A172 (cell line): Measurements from ENCODE around the gene GTF2A1. TPM values are rescaled to one million over a fixed set of nuclear protein-coding genes. Genes with fewer than 3 reads are reported as not detected.
"Not testable (repeated sequence)": the region's sequence is repeated elsewhere in the genome, so short reads cannot be mapped to it uniquely, and the experiment has no call there.

Experiments
- DNase-seq: peaks from one replicate; pipeline ENCODE4 v3.0.0-alpha.2; 2015; ENCODE audit warnings: low spot score
- total RNA-seq: library from RNA; depleted of rRNA; stranded (reverse); fragments of >200 nt; shearing (Covaris generic); gene quantifications from 2 replicates; pipeline ENCODE4 v1.2.3, GENCODE V29; 2014

Gene GTF2A1
- total RNA-seq, 1 experiment from 2014 or later = 16.0 TPM

GRCh38 chr14:81231540-81231939 lies 10.8 kb upstream of the GTF2A1 start:
- DNase-seq = no peak

- DNase-seq = no peak
Measured at GRCh38 chr14:81224222-81224621, 3.5 kb upstream of the GTF2A1 start.

- not testable (repeated sequence) for DNase-seq
Measured at GRCh38 chr14:81223788-81224187, 3.0 kb upstream of the GTF2A1 start.

- DNase-seq = no peak
Measured at GRCh38 chr14:81222691-81223090, 1.9 kb upstream of the GTF2A1 start.

- no peak for DNase-seq
Measured at GRCh38 chr14:81222126-81222525, 1.4 kb upstream of the GTF2A1 start.

GRCh38 chr14:81221579-81222102 lies 882 bp upstream of the GTF2A1 start:
- DNase-seq = no peak

- DNase-seq = no peak
Measured at GRCh38 chr14:81220580-81220829, 254 bp downstream of the GTF2A1 start.

GRCh38 chr14:81219759-81220579 lies 790 bp downstream of the GTF2A1 start:
- no peak for DNase-seq

GRCh38 chr14:81219210-81219758 lies 1.5 kb downstream of the GTF2A1 start:
- DNase-seq = peak; percentile 86

- DNase-seq = no peak
Measured at GRCh38 chr14:81211844-81212243, 8.9 kb downstream of the GTF2A1 start.

- DNase-seq = peak; percentile 8
Measured at GRCh38 chr14:81209167-81209836, 11.5 kb downstream of the GTF2A1 start.

GRCh38 chr14:81208489-81208888 lies 12.3 kb downstream of the GTF2A1 start:
- DNase-seq = no peak

- no peak for DNase-seq
Measured at GRCh38 chr14:81206115-81206514, 14.6 kb downstream of the GTF2A1 start.

- no peak for DNase-seq
Measured at GRCh38 chr14:81205639-81206038, 15.1 kb downstream of the GTF2A1 start.

- no peak for DNase-seq
Measured at GRCh38 chr14:81200054-81200453, 20.7 kb downstream of the GTF2A1 start.

GRCh38 chr14:81199084-81199483 lies 21.7 kb downstream of the GTF2A1 start:
- DNase-seq = no peak

- DNase-seq = no peak
Measured at GRCh38 chr14:81198651-81199050, 22.1 kb downstream of the GTF2A1 start.

GRCh38 chr14:81193924-81194633 lies 26.7 kb downstream of the GTF2A1 start:
- DNase-seq = no peak

GRCh38 chr14:81192594-81192993 lies 28.2 kb downstream of the GTF2A1 start:
- DNase-seq = no peak

GRCh38 chr14:81187832-81188522 lies 32.8 kb downstream of the GTF2A1 start:
- no peak for DNase-seq

- DNase-seq = no peak
Measured at GRCh38 chr14:81179631-81180030, 41.1 kb downstream of the GTF2A1 start.

GRCh38 chr14:81178063-81178462 lies 42.7 kb downstream of the GTF2A1 start:
- no peak for DNase-seq
